Neural cell (in vitro differentiated cells): ENCODE results near the gene EEF1A2.

Experiments used
- EP300 ChIP-seq: fragments of 450-650 bp; conservative IDR thresholded peaks from 2 replicates; pipeline ENCODE4 v1.6.1; 2014; ENCODE audit warnings: antibody characterized with exemption, mild to moderate bottlenecking, moderate library complexity; ENCODE audit not compliant: poor library complexity, severe bottlenecking
- EZH2 ChIP-seq: fragments of 200-600, 300-800 bp; shearing (Covaris generic), sonication (generic); IDR thresholded peaks from 2 replicates; pipeline ENCODE4 v1.6.1; 2014; ENCODE audit warnings: antibody characterized with exemption, low read length, borderline replicate concordance, mild to moderate bottlenecking; ENCODE audit not compliant: insufficient read depth, poor library complexity, severe bottlenecking
- MXI1 ChIP-seq: fragments of 450-650 bp; conservative IDR thresholded peaks from 2 replicates; pipeline ENCODE4 v1.6.1; 2014; ENCODE audit warnings: antibody characterized with exemption, mild to moderate bottlenecking; ENCODE audit not compliant: poor library complexity, severe bottlenecking
- POLR2AphosphoS5 ChIP-seq: IDR thresholded peaks from 2 replicates; pipeline ENCODE4 v1.6.1; 2012
- RAD21 ChIP-seq: fragments of 450-650 bp; conservative IDR thresholded peaks from 2 replicates; pipeline ENCODE4 v1.6.1; 2014; ENCODE audit warnings: antibody characterized with exemption, mild to moderate bottlenecking, moderate library complexity
- TAF1 ChIP-seq: IDR thresholded peaks from 2 replicates; pipeline ENCODE4 v1.6.1; 2012; ENCODE audit warnings: low read depth
- TF ChIP-seq, protein P1 (sequence below): fragments of 450-650 bp; IDR thresholded peaks from 2 replicates; pipeline ENCODE4 v1.5.1; 2014; ENCODE audit warnings: antibody characterized with exemption, mild to moderate bottlenecking, moderate library complexity; ENCODE audit not compliant: poor library complexity, severe bottlenecking
- TF ChIP-seq, protein P2 (sequence below): IDR thresholded peaks from 2 replicates; pipeline ENCODE4 v1.6.1; 2012; ENCODE audit warnings: borderline replicate concordance

- TF ChIP-seq EP300 (no peak), MXI1 (no peak), POLR2AphosphoS5 (no peak), RAD21 (no peak), TAF1 (no peak), EZH2 (no peak)
- TF ChIP-seq, protein P1, sequence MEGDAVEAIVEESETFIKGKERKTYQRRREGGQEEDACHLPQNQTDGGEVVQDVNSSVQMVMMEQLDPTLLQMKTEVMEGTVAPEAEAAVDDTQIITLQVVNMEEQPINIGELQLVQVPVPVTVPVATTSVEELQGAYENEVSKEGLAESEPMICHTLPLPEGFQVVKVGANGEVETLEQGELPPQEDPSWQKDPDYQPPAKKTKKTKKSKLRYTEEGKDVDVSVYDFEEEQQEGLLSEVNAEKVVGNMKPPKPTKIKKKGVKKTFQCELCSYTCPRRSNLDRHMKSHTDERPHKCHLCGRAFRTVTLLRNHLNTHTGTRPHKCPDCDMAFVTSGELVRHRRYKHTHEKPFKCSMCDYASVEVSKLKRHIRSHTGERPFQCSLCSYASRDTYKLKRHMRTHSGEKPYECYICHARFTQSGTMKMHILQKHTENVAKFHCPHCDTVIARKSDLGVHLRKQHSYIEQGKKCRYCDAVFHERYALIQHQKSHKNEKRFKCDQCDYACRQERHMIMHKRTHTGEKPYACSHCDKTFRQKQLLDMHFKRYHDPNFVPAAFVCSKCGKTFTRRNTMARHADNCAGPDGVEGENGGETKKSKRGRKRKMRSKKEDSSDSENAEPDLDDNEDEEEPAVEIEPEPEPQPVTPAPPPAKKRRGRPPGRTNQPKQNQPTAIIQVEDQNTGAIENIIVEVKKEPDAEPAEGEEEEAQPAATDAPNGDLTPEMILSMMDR, result no peak
- TF ChIP-seq, protein P2, sequence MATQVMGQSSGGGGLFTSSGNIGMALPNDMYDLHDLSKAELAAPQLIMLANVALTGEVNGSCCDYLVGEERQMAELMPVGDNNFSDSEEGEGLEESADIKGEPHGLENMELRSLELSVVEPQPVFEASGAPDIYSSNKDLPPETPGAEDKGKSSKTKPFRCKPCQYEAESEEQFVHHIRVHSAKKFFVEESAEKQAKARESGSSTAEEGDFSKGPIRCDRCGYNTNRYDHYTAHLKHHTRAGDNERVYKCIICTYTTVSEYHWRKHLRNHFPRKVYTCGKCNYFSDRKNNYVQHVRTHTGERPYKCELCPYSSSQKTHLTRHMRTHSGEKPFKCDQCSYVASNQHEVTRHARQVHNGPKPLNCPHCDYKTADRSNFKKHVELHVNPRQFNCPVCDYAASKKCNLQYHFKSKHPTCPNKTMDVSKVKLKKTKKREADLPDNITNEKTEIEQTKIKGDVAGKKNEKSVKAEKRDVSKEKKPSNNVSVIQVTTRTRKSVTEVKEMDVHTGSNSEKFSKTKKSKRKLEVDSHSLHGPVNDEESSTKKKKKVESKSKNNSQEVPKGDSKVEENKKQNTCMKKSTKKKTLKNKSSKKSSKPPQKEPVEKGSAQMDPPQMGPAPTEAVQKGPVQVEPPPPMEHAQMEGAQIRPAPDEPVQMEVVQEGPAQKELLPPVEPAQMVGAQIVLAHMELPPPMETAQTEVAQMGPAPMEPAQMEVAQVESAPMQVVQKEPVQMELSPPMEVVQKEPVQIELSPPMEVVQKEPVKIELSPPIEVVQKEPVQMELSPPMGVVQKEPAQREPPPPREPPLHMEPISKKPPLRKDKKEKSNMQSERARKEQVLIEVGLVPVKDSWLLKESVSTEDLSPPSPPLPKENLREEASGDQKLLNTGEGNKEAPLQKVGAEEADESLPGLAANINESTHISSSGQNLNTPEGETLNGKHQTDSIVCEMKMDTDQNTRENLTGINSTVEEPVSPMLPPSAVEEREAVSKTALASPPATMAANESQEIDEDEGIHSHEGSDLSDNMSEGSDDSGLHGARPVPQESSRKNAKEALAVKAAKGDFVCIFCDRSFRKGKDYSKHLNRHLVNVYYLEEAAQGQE, result no peak
These were observed 46.2 kb upstream of the EEF1A2 start for GRCh38 chr20:63544958-63545516.
